ENCODE measurements around the gene MCUB. TPM values are rescaled to one million over a fixed set of nuclear protein-coding genes. Genes with fewer than 3 reads are reported as not detected.

Gene MCUB
- total RNA-seq, 1 experiment from 2014 or later = 14.8 TPM

DNA sequence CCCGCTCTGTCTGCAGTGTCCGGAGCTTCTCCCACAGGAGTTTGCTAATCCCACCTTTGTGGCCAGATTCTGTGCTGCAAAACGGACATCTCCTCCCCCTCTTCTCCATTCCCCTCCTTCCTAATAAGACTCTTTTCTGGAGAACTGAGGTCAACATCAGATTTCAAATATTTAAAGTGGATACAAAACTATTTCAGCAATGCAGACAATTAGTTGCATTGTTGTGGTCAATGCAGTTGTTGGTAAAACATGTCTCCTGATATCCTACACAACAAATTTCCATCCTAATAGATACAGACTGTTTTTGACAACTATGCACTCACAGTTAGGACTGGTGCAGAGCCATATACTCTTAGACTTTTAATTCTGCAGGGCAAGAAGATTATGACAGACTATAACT lies 5.1 kb upstream of the MCUB start:
- no CpG with 5 or more reads among the region's 3 CpGs for WGBS (ENCODE audit: extremely low coverage, insufficient read length, low lambda C conversion rate)
- H3K27me3 Mint-ChIP-seq (ENCODE audit: low read depth) = peaks cover 5% of the 10 kb centered on the region
- no peak overlapping the region for H4K8ac ChIP-seq (replicated peaks; ENCODE audit: insufficient read length, low read depth, low read length)
- no peak overlapping the region for H3K56ac ChIP-seq (ENCODE audit: insufficient read length, low read depth, low read length)
- H3K4me1 Mint-ChIP-seq = peaks cover 12 to 15% of the 10 kb centered on the region in 2 experiments
- H3K23me2 ChIP-seq (ENCODE audit: insufficient read length, low read depth, low read length, poor library complexity, severe bottlenecking) = peaks cover 6% of the 10 kb centered on the region
- no peak overlapping the region for H3K4ac ChIP-seq (ENCODE audit: low read depth, low read length)
- peaks cover 2 to 11% (median 8%) of the 10 kb centered on the region in 3 experiments; a peak in 6 of 7 replicates for H3K36me3 Mint-ChIP-seq (ENCODE audit: insufficient read depth in 1 of 3, low read depth in 3 of 3)
- H2BK15ac ChIP-seq (ENCODE audit: low read depth, low read length) = no peak overlapping the region
- H4K91ac ChIP-seq (ENCODE audit: insufficient read length, low read depth, low read length) = no peak overlapping the region
- H3K4me3 Mint-ChIP-seq = no peak overlapping the region
- no peak for TF ChIP-seq CTCF (conservative IDR thresholded peaks at IDR 0.05)
- H3K23ac ChIP-seq (ENCODE audit: insufficient read length, low read depth, low read length) = no peak overlapping the region
- no peaks in the 10 kb centered on the region for H3K9me3 ChIP-seq (ENCODE audit: control insufficient read depth, low read depth, low read length)
- H2BK120ac ChIP-seq (ENCODE audit: low read depth, low read length, poor library complexity, severe bottlenecking) = no peak overlapping the region
- no peak overlapping the region for H2BK20ac ChIP-seq (ENCODE audit: low read depth, low read length, poor library complexity, severe bottlenecking)
- no peaks in the 10 kb centered on the region for H3K27me3 ChIP-seq (ENCODE audit: insufficient read depth, low read length)
- H2AK5ac ChIP-seq (ENCODE audit: insufficient read length, low read length) = no peak overlapping the region
- H2AFZ ChIP-seq (ENCODE audit: low read length) = no peak overlapping the region
- H3K79me1 ChIP-seq (ENCODE audit: insufficient read depth, low read depth, low read length, poor library complexity, severe bottlenecking) = no peaks in the 10 kb centered on the region
- H3K14ac ChIP-seq (ENCODE audit: insufficient read depth, low read length) = no peak overlapping the region
- H3K4me1 ChIP-seq (ENCODE audit: insufficient read depth, low read length) = no peaks in the 10 kb centered on the region
- H3K9ac ChIP-seq (ENCODE audit: extremely low read depth, insufficient read length, low read length) = peak overlapping the region; percentile 14
- no peak overlapping the region for H3K18ac ChIP-seq (ENCODE audit: insufficient read length, low read depth, low read length)
- H3K79me2 ChIP-seq (ENCODE audit: insufficient read depth, low read length) = no peaks in the 10 kb centered on the region
- no peak overlapping the region for H3K27ac ChIP-seq (ENCODE audit: insufficient read length, low read depth, low read length)
- no peak for DNase-seq
- no peak overlapping the region for H3T11ph ChIP-seq (ENCODE audit: low read length)
- H3K27ac Mint-ChIP-seq = no peak overlapping the region
- H4K5ac ChIP-seq (ENCODE audit: insufficient read length, low read depth, low read length) = no peak overlapping the region
- no peaks in the 10 kb centered on the region for H4K20me1 ChIP-seq (ENCODE audit: control insufficient read depth, insufficient read depth, insufficient read length)
- H3K4me2 ChIP-seq (ENCODE audit: insufficient read depth, insufficient read length, low read length) = no peak overlapping the region
- H3K9me3 Mint-ChIP-seq = peaks cover 2 to 6% of the 10 kb centered on the region in 2 experiments; a peak in 2 of 5 replicates
- H2BK5ac ChIP-seq (ENCODE audit: insufficient read length, low read length) = no peak overlapping the region
- H2BK12ac ChIP-seq (ENCODE audit: insufficient read length, low read depth, low read length) = no peak overlapping the region

All from H9 (cell line).